NCI-H748 treated with DMSO at 0.1 percent for 48 hours (cell line): ENCODE data around the gene NYNRIN.
"Not testable (repeated sequence)": the region's sequence is repeated elsewhere in the genome, so short reads cannot be mapped to it uniquely, and the experiment has no call there.

Experiments used
- DNase-seq: peaks from one replicate; lab custom pipeline; 2025; lab: John Stamatoyannopoulos, UW

The NYNRIN gene

GRCh38 chr14:24398653-24399446 is at the start of gene NYNRIN:
Gene NYNRIN, plus strand, starts transcription at chr14:24399003. Its CDS starts 244 bp downstream, at chr14:24399247.
- no peak for DNase-seq

- DNase-seq = no peak
Observed at GRCh38 chr14:24349742-24350141, 49.1 kb upstream of the NYNRIN start.

GRCh38 chr14:24351517-24351916 is 47.3 kb upstream of the NYNRIN start:
- DNase-seq = no peak

- DNase-seq = no peak
Observed at GRCh38 chr14:24353559-24354481, 45.0 kb upstream of the NYNRIN start.

- not testable (repeated sequence) for DNase-seq
Observed at GRCh38 chr14:24354482-24354825, 44.3 kb upstream of the NYNRIN start.

- DNase-seq = no peak
Observed at GRCh38 chr14:24355009-24355408, 43.8 kb upstream of the NYNRIN start.

GRCh38 chr14:24356208-24356607 is 42.6 kb upstream of the NYNRIN start:
- no peak for DNase-seq

- DNase-seq = no peak
Observed at GRCh38 chr14:24360281-24360680, 38.5 kb upstream of the NYNRIN start.

GRCh38 chr14:24361326-24361725 is 37.5 kb upstream of the NYNRIN start:
- DNase-seq = no peak

- no peak for DNase-seq
Observed at GRCh38 chr14:24362241-24362960, 36.4 kb upstream of the NYNRIN start.

- DNase-seq = no peak
Observed at GRCh38 chr14:24363401-24363800, 35.4 kb upstream of the NYNRIN start.

GRCh38 chr14:24364841-24365240 is 34.0 kb upstream of the NYNRIN start:
- DNase-seq = no peak

GRCh38 chr14:24365600-24366412 is 33.0 kb upstream of the NYNRIN start:
- no peak for DNase-seq

- no peak for DNase-seq
Observed at GRCh38 chr14:24366413-24366720, 32.4 kb upstream of the NYNRIN start.

GRCh38 chr14:24366721-24367513 is 31.9 kb upstream of the NYNRIN start:
- DNase-seq = no peak

- DNase-seq = no peak
Observed at GRCh38 chr14:24367514-24368211, 31.1 kb upstream of the NYNRIN start, which contains the start of gene NFATC4. Gene NFATC4, plus strand, starts transcription at chr14:24368184. Its CDS starts 157 bp downstream, at chr14:24368341.

GRCh38 chr14:24368212-24368561 is 30.6 kb upstream of the NYNRIN start:
- no peak for DNase-seq

GRCh38 chr14:24368562-24369252 is 30.1 kb upstream of the NYNRIN start:
- DNase-seq = peak; percentile 10

GRCh38 chr14:24369463-24369862 is 29.3 kb upstream of the NYNRIN start:
- DNase-seq = no peak
